NB4 (cell line): ENCODE results near the gene GALNT3.

Experiments used
- CTCF ChIP-seq: IDR thresholded peaks from one replicate; pipeline ENCODE4 v1.5.1; 2012; ENCODE audit warnings: low read depth, low read length
- POLR2A ChIP-seq: IDR thresholded peaks from 2 replicates; pipeline ENCODE4 v1.6.1; 2011; ENCODE audit warnings: mild to moderate bottlenecking; ENCODE audit not compliant: insufficient read length; ENCODE audit errors: extremely low read depth

- TF ChIP-seq POLR2A (no peak), CTCF (no peak)
Observed at GRCh38 chr2:165793779-165794535, at the start of gene GALNT3.
